ENCODE data around the gene ATG10.

- TF ChIP-seq TARDBP (IDR thresholded peaks at IDR 0.05): no peak
- TF ChIP-seq, protein P1, sequence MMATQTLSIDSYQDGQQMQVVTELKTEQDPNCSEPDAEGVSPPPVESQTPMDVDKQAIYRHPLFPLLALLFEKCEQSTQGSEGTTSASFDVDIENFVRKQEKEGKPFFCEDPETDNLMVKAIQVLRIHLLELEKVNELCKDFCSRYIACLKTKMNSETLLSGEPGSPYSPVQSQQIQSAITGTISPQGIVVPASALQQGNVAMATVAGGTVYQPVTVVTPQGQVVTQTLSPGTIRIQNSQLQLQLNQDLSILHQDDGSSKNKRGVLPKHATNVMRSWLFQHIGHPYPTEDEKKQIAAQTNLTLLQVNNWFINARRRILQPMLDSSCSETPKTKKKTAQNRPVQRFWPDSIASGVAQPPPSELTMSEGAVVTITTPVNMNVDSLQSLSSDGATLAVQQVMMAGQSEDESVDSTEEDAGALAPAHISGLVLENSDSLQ (IDR thresholded peaks at IDR 0.05): no peak
- TF ChIP-seq ELF4 (IDR thresholded peaks at IDR 0.05): no peak
- TF ChIP-seq ARNT (IDR thresholded peaks at IDR 0.05): no peak
- no peak for TF ChIP-seq NFRKB (IDR thresholded peaks at IDR 0.05)
- TF ChIP-seq FOXM1 (IDR thresholded peaks at IDR 0.05; ENCODE audit: borderline replicate concordance): no peak
- TF ChIP-seq CTBP1 (IDR thresholded peaks at IDR 0.05; ENCODE audit: borderline replicate concordance): no peak
- TF ChIP-seq FOXA1 (IDR thresholded peaks at IDR 0.05): no peak
- TF ChIP-seq BHLHE40 (IDR thresholded peaks at IDR 0.05; ENCODE audit: borderline replicate concordance): no peak
- TF ChIP-seq ZNF384 (IDR thresholded peaks at IDR 0.05): no peak
- no peak for TF ChIP-seq SP1 (IDR thresholded peaks at IDR 0.05)
- no peak for TF ChIP-seq LEF1 (IDR thresholded peaks at IDR 0.05; ENCODE audit: borderline replicate concordance)
- no peak for TF ChIP-seq FOXK2 (IDR thresholded peaks at IDR 0.05)
Observed at GRCh38 chr5:82058710-82059109, 86.9 kb downstream of the ATG10 start.

Measured in HEK293T (cell line).